ENCODE measurements around the gene DHRS3. TPM values are rescaled to one million over a fixed set of nuclear protein-coding genes. Genes with fewer than 3 reads are reported as not detected.

The DHRS3 gene
- total and polyA plus RNA-seq, 2 donors (not counting 3 experiments of a cell fraction or from before 2014, with no cell fraction given), result 54.3 to 75.2 TPM

- BruUV-seq (replicated peaks), result no TSS peak
- H4K20me1 ChIP-seq (replicated peaks; ENCODE audit: control insufficient read depth, extremely low read depth, insufficient read depth, low read length), result no peaks in the 10 kb centered on the region
- no peak for TF ChIP-seq FOS (IDR thresholded peaks at IDR 0.05; ENCODE audit: borderline replicate concordance, insufficient read depth, low read length)
- TF ChIP-seq JUN (IDR thresholded peaks at IDR 0.05; ENCODE audit: borderline replicate concordance, insufficient read depth, insufficient read length, low read depth), result no peak
- TF ChIP-seq POLR2AphosphoS5 (IDR thresholded peaks at IDR 0.05; ENCODE audit: insufficient read depth, low read depth, low read length), result no peak
- TF ChIP-seq, protein P1, sequence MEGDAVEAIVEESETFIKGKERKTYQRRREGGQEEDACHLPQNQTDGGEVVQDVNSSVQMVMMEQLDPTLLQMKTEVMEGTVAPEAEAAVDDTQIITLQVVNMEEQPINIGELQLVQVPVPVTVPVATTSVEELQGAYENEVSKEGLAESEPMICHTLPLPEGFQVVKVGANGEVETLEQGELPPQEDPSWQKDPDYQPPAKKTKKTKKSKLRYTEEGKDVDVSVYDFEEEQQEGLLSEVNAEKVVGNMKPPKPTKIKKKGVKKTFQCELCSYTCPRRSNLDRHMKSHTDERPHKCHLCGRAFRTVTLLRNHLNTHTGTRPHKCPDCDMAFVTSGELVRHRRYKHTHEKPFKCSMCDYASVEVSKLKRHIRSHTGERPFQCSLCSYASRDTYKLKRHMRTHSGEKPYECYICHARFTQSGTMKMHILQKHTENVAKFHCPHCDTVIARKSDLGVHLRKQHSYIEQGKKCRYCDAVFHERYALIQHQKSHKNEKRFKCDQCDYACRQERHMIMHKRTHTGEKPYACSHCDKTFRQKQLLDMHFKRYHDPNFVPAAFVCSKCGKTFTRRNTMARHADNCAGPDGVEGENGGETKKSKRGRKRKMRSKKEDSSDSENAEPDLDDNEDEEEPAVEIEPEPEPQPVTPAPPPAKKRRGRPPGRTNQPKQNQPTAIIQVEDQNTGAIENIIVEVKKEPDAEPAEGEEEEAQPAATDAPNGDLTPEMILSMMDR (IDR thresholded peaks at IDR 0.05; ENCODE audit: extremely low read depth in 1 of 2, insufficient read depth in 1 of 2, low read depth in 1 of 2, low read length in 2 of 2), result no peak
- no peaks in the 10 kb centered on the region for H3K27me3 ChIP-seq (ENCODE audit: control insufficient read depth in 2 of 2, insufficient read depth in 2 of 2, low read length in 2 of 2)
- no peaks in the 10 kb centered on the region for H3K9me3 ChIP-seq (replicated peaks; ENCODE audit: control insufficient read depth, insufficient read depth, low read length)
- H3K36me3 ChIP-seq (ENCODE audit: control insufficient read depth in 2 of 2, extremely low read depth in 1 of 2, insufficient read depth in 2 of 2, low read length in 2 of 2), result no peaks in the 10 kb centered on the region
- dilution Hi-C loops (cut with MboI; ENCODE audit: extremely low pct_ligation_motif_present, low sequenced_read_pairs) (no loop called here), intact Hi-C loops (cut with micrococcal nuclease) (loop anchor here (5.0 kb wide), 1 partner anchor 53 kb away; no protein-coding TSS in a partner anchor)
- DNase-seq (ENCODE audit: low read depth, low spot score), result peak; percentile 32
- H3K4me1 ChIP-seq (ENCODE audit: control insufficient read depth, extremely low read depth, insufficient read depth, low read length), result peaks cover 26% of the 10 kb centered on the region
- ChIA-PET CTCF (interaction anchor here (1.8 kb wide), 1 partner anchor 90 kb away, joined by 3 read pairs; no protein-coding TSS in a partner anchor), POLR2A (interaction anchor here (1.0 kb wide), 1 partner anchor 111 kb away, joined by 3 read pairs; no protein-coding TSS in a partner anchor)
- FAIRE-seq, result no peak
- no peak overlapping the region for H2AFZ ChIP-seq (ENCODE audit: low read depth, low read length)
- H3K9ac ChIP-seq (replicated peaks; ENCODE audit: extremely low read depth, insufficient read depth, low read length), result no peak overlapping the region
- no peak overlapping the region for H3K27ac ChIP-seq (ENCODE audit: insufficient read depth, low read depth, low read length)
- no peak overlapping the region for H3K4me2 ChIP-seq (ENCODE audit: insufficient read depth, low read length)
- H3K79me2 ChIP-seq (ENCODE audit: control insufficient read depth, insufficient read depth, low read length), result no peaks in the 10 kb centered on the region
- no peaks in the 10 kb centered on the region for H3K9me1 ChIP-seq (replicated peaks; ENCODE audit: control insufficient read depth, extremely low read depth, insufficient read depth, low read length)
- no peak overlapping the region for H3K4me3 ChIP-seq (replicated peaks in 1 of 3; ENCODE audit: insufficient read depth in 1 of 3, low read depth in 1 of 3, low read length in 3 of 3)
Measured at GRCh38 chr1:12544357-12544756, 73.7 kb downstream of the DHRS3 start.

DNA sequence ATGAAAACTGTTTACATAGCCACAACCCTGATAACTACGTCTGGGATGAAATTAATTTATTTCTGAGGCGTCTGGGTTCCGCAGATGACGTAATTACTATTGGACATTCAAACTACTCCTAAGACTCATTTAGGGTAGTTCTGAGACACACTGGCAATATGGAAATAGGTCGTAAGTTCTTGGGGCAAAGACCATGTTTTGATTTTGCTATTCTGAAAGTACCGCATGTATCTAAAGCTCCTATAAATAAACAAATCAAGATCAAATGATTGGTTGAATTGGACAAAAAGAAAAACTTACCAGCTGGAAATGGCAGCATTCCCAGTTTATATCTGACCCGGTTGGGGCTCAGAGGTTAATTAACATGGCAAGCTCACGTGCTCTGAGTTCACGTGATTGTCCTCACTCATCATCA is 74.3 kb downstream of the DHRS3 start:
- peak; percentile 37 for DNase-seq (ENCODE audit: low read depth, low spot score)
- Histone ChIP-seq H2AFZ (ENCODE audit: low read depth, low read length) (no peak overlapping the region), H3K9ac (replicated peaks; ENCODE audit: extremely low read depth, insufficient read depth, low read length) (no peak overlapping the region), H3K36me3 (ENCODE audit: control insufficient read depth in 2 of 2, extremely low read depth in 1 of 2, insufficient read depth in 2 of 2, low read length in 2 of 2) (no peaks in the 10 kb centered on the region), H3K4me3 (replicated peaks in 1 of 3; ENCODE audit: insufficient read depth in 1 of 3, low read depth in 1 of 3, low read length in 3 of 3) (no peak overlapping the region), H4K20me1 (replicated peaks; ENCODE audit: control insufficient read depth, extremely low read depth, insufficient read depth, low read length) (no peaks in the 10 kb centered on the region), H3K9me3 (replicated peaks; ENCODE audit: control insufficient read depth, insufficient read depth, low read length) (no peaks in the 10 kb centered on the region), H3K27me3 (ENCODE audit: control insufficient read depth in 2 of 2, insufficient read depth in 2 of 2, low read length in 2 of 2) (no peaks in the 10 kb centered on the region), H3K9me1 (replicated peaks; ENCODE audit: control insufficient read depth, extremely low read depth, insufficient read depth, low read length) (no peaks in the 10 kb centered on the region), H3K4me2 (ENCODE audit: insufficient read depth, low read length) (no peak overlapping the region), H3K27ac (ENCODE audit: insufficient read depth, low read depth, low read length) (no peak overlapping the region), H3K79me2 (ENCODE audit: control insufficient read depth, insufficient read depth, low read length) (no peaks in the 10 kb centered on the region), H3K4me1 (ENCODE audit: control insufficient read depth, extremely low read depth, insufficient read depth, low read length) (peaks cover 24% of the 10 kb centered on the region)
- BruUV-seq (replicated peaks), result no TSS peak
- ChIA-PET CTCF (no interaction called here), POLR2A (interaction anchor here (1.0 kb wide), 1 partner anchor 110 kb away, joined by 3 read pairs; no protein-coding TSS in a partner anchor)
- dilution Hi-C loops (cut with MboI; ENCODE audit: extremely low pct_ligation_motif_present, low sequenced_read_pairs) (no loop called here), intact Hi-C loops (cut with micrococcal nuclease) (loop anchor here (5.0 kb wide), 1 partner anchor 54 kb away; no protein-coding TSS in a partner anchor)
- FAIRE-seq, result no peak
- TF ChIP-seq JUN (IDR thresholded peaks at IDR 0.05; ENCODE audit: borderline replicate concordance, insufficient read depth, insufficient read length, low read depth) (no peak), POLR2A (IDR thresholded peaks at IDR 0.05; ENCODE audit: low read depth, low read length) (no peak), GATA2 (IDR thresholded peaks at IDR 0.05; ENCODE audit: insufficient read depth, insufficient read length, low read depth, low read length) (no peak), MAX (IDR thresholded peaks at IDR 0.05; ENCODE audit: insufficient read depth, insufficient read length) (no peak), MYC (IDR thresholded peaks at IDR 0.05; ENCODE audit: low read depth, low read length) (no peak), POLR2AphosphoS5 (IDR thresholded peaks at IDR 0.05; ENCODE audit: insufficient read depth, low read depth, low read length) (no peak)
- TF ChIP-seq, protein P1 (IDR thresholded peaks at IDR 0.05; ENCODE audit: extremely low read depth in 1 of 2, insufficient read depth in 1 of 2, low read depth in 1 of 2, low read length in 2 of 2), result no peak
